Fibroblast of skin of back (primary cell): ENCODE results near the gene RPL39.
"Not testable (repeated sequence)": the region's sequence is repeated elsewhere in the genome, so short reads cannot be mapped to it uniquely, and the experiment has no call there.

Experiments used
- DNase-seq: peaks from one replicate; pipeline ENCODE4 v3.0.0-alpha.2; 2013

The RPL39 gene

GRCh38 chrX:119762718-119763117 is 28.7 kb downstream of the RPL39 start:
- peak; percentile 54 for DNase-seq

GRCh38 chrX:119760026-119760877 is 31.2 kb downstream of the RPL39 start:
- DNase-seq = no peak

GRCh38 chrX:119759248-119759766 is 32.1 kb downstream of the RPL39 start:
- DNase-seq = no peak

- DNase-seq = no peak
Observed at GRCh38 chrX:119758731-119759247, 32.6 kb downstream of the RPL39 start.

- no peak for DNase-seq
Observed at GRCh38 chrX:119757979-119758730, 33.3 kb downstream of the RPL39 start, which contains the start of gene SOWAHD. TSS of gene SOWAHD (plus strand) at chrX:119758588. CDS start at chrX:119758668, 80 bp downstream.

- no peak for DNase-seq
Observed at GRCh38 chrX:119757646-119757978, 33.8 kb downstream of the RPL39 start.

- DNase-seq = no peak
Observed at GRCh38 chrX:119756926-119757635, 34.3 kb downstream of the RPL39 start.

GRCh38 chrX:119755981-119756533 is 35.4 kb downstream of the RPL39 start:
- no peak for DNase-seq

GRCh38 chrX:119753639-119754257 is 37.7 kb downstream of the RPL39 start:
- peak; percentile 40 for DNase-seq

- no peak for DNase-seq
Observed at GRCh38 chrX:119753001-119753400, 38.4 kb downstream of the RPL39 start.

GRCh38 chrX:119750751-119751150 is 40.7 kb downstream of the RPL39 start:
- not testable (repeated sequence) for DNase-seq

- not testable (repeated sequence) for DNase-seq
Observed at GRCh38 chrX:119750131-119750530, 41.3 kb downstream of the RPL39 start.

GRCh38 chrX:119745283-119745848 is 46.1 kb downstream of the RPL39 start:
- DNase-seq = no peak

GRCh38 chrX:119738742-119739141 is 52.7 kb downstream of the RPL39 start:
- DNase-seq = no peak
